Measurements from ENCODE around the gene NAGA.
"Not testable (repeated sequence)": the region's sequence is repeated elsewhere in the genome, so short reads cannot be mapped to it uniquely, and the experiment has no call there.

Gene NAGA

GRCh38 chr22:42070517-42071422, at the start of gene NAGA:
Gene NAGA (minus strand): TSS chr22:42070812. CDS start chr22:42070297, 515 bp downstream.
- DNase-seq: peak; percentile 72

GRCh38 chr22:42116848-42117424, 46.3 kb upstream of the NAGA start:
- DNase-seq: no peak

GRCh38 chr22:42115420-42115830, 44.8 kb upstream of the NAGA start:
- not testable (repeated sequence) for DNase-seq

- no peak for DNase-seq
Measured at GRCh38 chr22:42114721-42115120, 44.1 kb upstream of the NAGA start.

GRCh38 chr22:42112793-42113192, 42.2 kb upstream of the NAGA start:
- not testable (repeated sequence) for DNase-seq

GRCh38 chr22:42111798-42112197, 41.2 kb upstream of the NAGA start:
- DNase-seq: no peak

GRCh38 chr22:42108848-42109247, 38.2 kb upstream of the NAGA start:
- DNase-seq: no peak

- not testable (repeated sequence) for DNase-seq
Measured at GRCh38 chr22:42104332-42104860, 33.8 kb upstream of the NAGA start.

- DNase-seq: no peak
Measured at GRCh38 chr22:42101199-42101598, 30.6 kb upstream of the NAGA start.

- no peak for DNase-seq
Measured at GRCh38 chr22:42091455-42091782, 20.8 kb upstream of the NAGA start.

GRCh38 chr22:42090596-42091454, 20.2 kb upstream of the NAGA start, which contains the start of gene NDUFA6:
Gene NDUFA6 (minus strand): TSS chr22:42090772. CDS start chr22:42090744, 28 bp downstream.
- DNase-seq: peak; percentile 96

GRCh38 chr22:42086051-42086450, 15.4 kb upstream of the NAGA start:
- DNase-seq: no peak

GRCh38 chr22:42084874-42085273, 14.3 kb upstream of the NAGA start:
- DNase-seq: no peak

GRCh38 chr22:42083119-42083518, 12.5 kb upstream of the NAGA start:
- no peak for DNase-seq

GRCh38 chr22:42080287-42080686, 9.7 kb upstream of the NAGA start:
- no peak for DNase-seq

- peak; percentile 85 for DNase-seq
Measured at GRCh38 chr22:42079319-42080251, 9.0 kb upstream of the NAGA start, which contains the start of gene SMDT1. Gene SMDT1 (plus strand): TSS chr22:42079700. CDS start chr22:42079769, 69 bp downstream.

GRCh38 chr22:42078469-42079318, 8.1 kb upstream of the NAGA start:
- no peak for DNase-seq

GRCh38 chr22:42077486-42078125, 7.0 kb upstream of the NAGA start:
- DNase-seq: no peak

GRCh38 chr22:42076764-42077485, 6.3 kb upstream of the NAGA start:
- DNase-seq: no peak
